GM19468 (cell line): ENCODE results near the gene GPR84.
A peak's percentile ranks its signal among the peaks of the same experiment; 100 is the strongest.

Experiments used
- ATAC-seq: cut with Tn5 transposase; IDR thresholded peaks from one replicate; pipeline ENCODE4 v1.9.1; 2021; ENCODE audit warnings: mild to moderate bottlenecking, moderate library complexity, moderate number of reproducible peaks; ENCODE audit not compliant: unreplicated experiment; ENCODE audit errors: extremely low read depth

The GPR84 gene

DNA sequence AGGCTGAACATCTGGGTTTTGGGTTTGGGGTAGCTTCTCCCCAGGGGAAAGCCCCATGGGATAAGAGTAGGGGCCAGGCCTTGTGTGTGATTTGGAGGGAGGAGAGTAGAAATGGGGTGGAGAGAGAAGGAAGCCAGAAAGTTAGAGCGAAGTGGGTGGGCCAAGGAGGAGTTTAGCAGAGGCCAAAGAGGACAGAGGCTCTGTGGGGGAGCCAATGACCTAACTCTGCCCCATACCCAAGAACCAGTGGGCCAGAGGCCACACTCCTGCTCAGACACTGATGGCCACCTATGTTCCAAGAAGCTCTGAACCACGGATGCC is 10.9 kb upstream of the GPR84 start:
- no peak for ATAC-seq

DNA sequence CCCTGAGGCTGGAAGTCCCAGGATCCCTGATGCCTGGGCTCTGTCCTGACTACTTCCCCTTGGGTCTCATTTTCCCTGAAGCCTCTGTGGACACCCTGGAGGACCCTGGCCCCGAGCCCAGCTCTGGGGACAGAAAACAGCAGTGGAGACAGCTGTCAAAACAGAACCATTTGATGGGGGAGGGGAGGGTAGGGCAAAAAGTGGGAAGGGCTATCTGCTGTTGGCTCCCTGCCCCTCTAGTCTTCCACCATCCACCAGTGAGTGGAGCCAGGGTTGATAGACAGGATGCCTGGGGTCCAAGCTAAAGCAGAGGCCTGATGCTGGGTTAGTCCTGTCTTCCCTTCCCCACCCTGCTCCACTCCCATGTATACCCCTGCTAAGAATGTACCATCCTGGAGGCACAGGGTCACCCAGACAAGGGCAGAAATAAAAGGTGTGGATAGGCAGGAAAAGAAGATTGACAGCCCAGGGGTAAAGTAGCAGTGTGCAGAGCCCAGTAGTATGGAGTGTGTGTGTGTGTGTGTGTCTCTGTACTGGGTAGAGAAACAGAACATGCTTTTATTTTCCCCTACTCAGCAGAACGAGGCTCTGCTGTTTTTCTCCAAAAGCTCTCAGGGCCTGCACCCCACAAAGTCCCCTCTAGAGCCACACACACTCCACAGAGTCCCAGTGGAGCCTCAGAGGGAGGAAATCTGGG is 10.4 kb upstream of the GPR84 start:
- ATAC-seq = no peak

DNA sequence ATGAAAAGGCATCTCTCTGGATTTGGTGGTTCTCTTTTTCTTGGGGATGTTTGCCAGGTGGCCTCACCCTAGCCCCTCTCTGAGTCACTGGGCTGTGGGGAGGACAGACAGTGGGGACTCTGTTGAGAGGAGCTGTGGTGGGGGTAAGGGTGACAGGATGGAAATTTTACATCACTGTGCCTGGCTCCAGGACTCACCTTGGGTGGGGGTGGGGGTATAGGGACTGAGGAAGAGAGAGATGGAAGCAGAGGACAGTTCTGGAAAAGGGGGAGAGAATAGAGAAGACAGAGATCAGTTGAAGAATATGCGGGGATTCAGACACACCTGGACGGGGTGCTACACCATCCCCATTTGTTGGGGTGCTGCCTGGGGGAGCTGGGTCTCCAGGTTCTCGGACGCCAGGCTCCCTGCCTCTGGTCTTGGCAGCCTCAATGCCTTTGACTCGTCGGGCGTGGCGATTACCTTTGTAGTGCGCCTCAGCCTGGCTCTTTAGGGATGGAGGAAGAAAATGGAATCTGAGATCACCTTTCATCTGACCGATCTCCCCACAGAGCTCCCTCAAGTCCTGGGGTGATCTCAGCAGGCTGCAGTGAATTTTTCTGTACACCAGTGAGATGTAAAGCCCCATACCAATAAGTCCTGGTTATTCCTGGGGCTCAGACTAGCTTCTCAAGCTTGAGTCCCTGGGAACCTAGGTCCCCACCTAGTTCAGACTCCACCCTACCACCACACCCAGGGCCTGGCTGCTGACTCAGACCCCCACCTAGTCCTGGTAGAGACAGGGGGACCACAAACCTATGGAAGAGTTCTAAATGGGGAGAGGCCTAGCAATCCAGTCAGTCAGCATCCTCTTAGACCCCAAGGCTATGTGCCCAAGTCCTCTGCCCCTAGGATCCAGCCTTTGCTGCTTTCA is 9.6 kb upstream of the GPR84 start:
- no peak for ATAC-seq

DNA sequence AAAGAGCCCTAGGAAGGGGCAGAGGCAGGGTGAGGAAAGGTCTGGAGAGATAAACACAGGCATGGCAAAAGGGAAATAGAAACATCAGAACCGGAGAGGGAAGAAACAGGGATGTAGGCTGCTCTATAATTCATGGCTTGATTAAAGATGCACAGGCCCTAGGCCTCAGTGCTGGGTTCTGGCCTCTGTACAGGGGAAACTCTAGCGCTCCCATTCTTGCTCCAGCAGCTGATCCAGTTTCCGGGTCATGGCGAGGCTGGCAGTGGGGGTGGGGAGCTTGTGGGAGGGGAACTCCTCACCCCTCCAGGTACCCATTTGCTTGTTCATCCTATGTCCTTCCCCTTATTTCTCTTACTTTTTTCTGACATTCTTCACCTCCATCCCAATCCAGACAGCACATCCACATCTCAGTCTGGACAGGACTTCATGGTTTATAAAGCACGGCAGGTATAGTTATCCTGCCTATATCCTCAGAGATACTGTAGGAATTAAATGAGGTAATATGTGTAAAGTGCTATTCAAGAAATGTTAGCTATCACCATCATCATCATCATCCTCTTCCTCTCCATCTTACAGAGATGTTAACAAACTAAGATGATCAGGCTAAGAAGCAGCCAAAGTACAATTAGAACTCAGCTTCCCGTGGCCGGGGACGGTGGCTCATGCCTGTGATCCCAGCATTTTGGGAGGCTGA is 8.0 kb upstream of the GPR84 start:
- no peak for ATAC-seq

DNA sequence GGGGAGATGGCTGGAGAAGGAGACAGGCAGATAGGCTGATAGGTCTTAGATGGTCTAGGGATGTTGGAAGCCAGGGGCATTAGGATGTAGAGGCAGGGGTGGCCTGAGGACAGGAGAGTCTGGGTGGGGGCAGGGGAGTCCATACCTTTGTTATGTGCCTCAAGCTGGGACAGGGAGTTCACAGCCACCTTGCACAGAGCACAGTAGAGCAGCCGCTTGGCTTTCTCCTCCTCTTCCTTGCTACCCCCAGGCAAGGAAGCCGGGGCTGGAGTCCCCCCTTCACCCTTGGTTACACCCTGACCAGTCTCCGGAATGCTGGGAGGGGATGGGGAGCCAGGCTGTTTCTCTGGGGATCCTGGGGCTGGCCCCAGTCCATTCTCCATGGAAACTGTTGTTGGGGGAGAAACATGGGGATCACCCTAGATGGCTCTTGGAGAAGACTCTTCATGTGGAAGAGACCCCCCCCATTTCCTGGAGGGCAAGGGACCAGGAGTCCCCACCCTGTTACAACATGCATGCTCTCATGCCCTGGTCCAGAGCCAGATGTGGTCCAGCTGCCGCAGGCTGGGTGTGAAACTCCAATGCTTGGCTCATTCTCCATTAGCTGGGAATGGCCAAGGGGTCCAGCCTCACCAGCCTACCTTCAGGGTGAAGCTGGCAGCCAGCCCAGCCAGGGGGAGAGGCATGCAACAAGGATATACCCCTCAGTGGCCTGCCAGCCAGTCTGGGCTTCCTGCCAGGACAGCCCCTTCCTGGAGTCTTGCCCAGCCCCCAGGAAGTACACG is 7.2 kb upstream of the GPR84 start:
- ATAC-seq = no peak

DNA sequence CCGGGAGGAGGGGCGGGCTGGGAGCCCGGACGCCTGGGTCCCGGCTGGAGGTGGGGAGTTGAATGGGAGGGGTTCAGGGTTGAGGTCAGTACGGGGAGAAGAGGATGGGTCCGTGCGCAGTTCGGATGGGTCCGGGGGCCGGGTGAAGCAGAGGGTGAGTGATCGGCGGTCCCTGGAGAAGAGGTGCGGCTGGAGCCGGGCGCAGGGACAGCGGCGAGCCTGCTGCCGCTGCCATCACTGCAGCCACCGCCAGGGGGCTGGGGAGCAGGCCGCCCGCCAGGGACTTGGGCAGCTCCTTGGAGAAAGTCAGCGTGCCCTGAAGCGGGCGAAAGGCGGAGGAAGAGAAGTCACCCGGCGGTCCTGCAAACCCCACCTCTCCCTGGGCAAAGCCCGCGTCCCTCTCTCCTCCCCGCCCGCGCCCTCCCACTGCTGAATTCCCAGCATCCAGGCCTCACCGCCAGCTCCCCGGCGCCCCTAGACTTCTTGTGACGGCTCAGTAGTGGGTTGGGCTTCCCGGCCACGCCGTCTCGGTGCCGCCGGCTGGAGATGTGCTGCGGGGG is 6.0 kb upstream of the GPR84 start:
- ATAC-seq = no peak

DNA sequence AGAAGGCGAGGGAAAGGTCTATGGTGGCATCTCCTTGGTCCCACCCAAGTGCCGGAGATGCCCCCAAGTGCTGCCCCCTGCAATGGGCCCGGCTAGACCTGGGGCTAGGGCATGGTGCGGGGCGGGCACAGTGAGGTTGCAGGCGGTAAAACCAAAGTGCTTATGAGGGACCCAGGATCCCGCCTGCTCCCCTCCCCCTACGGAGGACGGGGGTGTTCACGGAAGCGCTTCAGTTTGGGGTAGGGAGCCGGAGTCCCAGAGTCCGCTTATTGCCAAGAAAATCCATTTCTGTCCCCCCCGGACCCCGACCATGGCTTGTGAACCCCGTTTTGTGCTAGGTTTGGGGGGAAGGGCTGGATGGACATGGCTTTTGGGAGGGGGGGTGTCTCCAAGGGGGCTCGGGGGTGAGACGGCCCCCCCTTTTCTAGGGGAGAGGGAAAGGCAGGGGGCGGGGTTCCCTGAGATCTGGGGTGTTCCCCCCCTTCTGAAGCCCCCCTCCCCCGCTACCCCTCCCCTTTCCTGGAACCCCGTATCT is 5.4 kb upstream of the GPR84 start:
- no peak for ATAC-seq

DNA sequence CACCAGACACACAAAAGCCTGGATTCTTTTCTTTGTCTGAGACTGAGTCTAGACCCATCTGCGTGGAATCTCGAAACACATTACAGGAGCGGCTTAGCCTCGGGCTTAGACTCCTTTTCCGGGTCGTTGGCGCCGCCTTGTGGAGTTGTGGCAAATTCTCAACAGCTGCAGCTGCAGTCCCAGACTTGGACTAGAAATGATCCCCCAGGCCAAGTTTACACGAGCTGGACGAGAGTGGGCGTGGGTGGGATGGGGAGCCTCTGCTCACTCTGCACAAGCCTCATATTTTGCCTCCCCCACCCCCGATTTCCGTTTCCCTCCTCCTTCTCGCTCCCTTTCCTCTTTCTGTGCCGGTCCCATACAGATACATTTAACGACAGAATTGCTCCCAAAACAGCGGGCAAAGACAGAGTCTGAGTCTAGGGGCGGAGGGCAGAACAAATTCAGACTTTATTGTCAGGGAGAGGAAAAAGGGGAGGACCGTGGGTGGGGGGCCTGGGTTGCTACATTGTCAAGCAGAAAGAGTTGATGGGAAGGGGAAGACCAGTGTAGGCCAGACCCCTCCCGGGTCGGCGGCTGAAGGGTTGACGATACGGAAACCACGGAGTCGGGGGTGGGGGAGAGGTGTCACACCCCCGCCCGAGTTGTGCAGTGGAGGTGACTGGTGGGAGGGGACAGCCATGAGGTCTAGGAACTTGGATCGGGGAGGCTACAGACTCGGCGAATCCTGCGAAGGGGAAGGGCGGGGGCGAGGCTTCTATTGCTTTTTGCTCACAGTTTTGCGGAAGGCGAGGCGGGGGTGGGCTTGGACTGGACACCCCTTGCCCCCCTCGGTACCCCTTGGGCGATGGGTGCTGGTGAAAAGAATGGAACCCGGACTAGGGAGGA is 4.7 kb upstream of the GPR84 start:
- ATAC-seq = peak; percentile 66

DNA sequence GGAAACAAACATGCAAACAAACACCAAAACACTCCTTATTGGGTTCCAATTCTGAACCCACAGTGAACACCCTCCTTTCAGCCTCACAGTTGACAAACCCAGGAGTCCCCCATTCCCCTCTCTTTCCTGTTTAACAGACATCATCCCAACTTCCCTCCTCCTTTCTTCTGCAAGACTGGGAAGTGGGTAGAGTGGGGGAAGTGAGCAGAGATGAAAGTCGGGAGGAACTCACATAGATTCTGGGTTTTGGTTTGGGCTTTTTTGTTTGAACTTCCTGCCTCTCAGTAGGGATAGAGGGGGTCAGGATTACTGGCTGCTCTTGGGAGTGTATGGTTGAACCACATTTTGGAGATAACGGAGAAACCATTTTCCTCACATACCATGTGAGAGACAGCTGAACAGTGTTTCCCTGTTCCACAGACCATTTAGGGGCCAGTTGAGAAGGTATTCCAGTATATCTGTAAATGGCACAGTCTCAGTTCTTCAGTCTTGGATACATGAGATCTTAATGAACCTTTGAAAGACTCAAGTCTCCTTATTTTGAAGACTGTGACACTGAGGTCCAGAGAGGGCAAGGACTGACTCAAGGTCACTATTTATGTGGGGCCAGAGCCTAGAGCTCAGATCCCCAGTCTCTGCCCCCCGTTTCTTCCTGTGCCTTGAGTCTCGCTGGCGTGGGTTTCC is 3.9 kb upstream of the GPR84 start:
- ATAC-seq = no peak

DNA sequence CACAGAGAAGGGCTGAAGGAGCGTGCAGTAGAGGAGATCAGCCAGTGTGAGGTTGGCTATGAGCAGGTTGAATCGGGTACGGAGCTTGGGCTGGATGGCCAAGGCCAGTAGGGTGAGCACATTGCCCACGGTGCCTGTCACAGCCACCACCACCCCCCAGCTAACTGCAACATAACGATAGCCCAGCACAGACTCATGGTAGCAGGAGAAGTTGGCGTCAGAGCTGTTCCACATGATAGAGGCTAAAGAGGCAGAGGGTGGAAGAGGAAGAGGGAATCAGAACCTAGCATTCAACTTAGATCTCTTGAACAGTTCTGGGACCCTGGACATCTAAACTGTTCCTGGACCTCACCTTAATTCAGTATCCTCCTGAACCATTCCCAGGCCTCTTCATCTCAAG is 668 bp downstream of the GPR84 start:
- no peak for ATAC-seq

DNA sequence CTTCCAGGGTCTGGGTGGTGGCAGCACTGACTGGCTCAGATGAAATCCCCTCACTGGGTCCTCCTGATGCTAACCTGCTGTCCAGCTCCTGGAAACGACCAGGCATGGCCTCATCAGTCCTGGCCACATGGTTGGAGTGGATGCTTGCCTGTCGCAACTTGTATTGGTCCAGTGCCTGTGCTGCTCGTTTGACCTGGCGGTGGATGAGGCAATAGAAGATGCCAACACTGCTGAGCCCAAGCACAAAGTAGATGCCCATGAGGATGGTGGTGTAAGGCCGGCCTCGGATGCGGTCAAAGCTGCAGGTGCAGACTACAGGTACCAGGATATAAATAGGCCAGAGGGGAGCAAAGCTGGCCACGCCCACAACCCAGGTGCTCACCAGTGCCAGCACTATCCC is 1.2 kb downstream of the GPR84 start:
- ATAC-seq = no peak

DNA sequence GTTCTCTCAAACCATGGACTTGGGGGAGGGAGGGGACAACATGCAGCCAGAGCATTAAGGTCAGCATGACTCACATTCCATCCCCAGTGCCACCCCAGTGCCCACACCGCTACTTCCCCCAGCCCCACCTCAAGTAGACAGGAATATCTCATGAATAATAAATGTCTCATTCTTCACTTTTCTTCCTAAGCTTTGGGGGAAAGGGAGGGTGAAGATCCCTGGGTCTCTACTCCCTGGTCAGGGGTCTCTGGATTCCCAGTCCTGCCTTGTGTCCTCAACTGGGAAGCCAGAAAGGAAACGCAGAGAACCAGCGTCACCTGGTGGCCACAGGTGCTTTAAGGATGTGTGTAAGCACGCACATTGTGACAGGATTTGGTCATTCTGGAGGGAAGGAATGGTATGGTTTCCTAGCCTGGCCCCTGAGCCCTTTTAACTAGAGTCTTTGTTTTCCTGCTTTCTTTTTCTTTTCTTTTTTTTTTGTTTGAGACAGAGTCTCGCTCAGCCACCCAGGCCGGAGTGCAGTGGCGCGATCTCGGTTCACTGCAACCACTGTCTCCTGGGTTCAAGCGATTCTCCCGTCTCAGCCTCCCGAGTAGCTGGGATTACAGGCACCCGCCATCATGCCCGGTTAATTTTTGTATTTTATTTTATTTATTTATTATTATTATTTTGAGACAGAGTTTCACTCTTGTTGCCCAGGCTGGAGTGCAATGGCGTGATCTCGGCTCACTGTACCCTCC is 3.4 kb downstream of the GPR84 start:
- ATAC-seq = no peak

DNA sequence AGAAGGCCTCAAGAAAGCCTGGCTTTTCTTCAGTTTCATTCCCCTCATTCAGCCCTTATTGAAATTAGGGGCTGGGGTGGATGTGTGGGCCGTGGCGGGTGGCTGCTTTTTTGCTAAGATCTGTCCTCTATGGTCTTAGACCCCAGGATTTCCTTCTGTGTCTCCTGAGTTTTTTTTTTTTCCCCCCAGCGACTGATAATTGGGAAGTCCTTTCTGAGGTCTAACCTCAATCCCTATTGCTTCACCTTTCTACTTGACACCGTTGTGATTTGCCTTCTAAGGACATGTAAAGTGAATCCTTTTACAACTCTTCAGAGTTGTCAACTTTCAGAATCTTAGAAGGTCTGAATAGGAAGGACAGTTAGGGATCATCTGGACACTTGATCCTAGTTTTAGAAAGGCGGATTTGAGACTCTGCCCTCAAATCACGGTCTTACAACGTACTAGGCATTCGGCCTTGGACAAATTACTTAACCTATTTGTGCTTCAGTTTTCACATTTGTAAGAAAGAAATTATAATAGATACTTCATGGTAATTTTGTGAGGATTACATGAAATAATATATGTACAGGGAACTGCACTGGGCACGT is 4.4 kb downstream of the GPR84 start:
- ATAC-seq = no peak

DNA sequence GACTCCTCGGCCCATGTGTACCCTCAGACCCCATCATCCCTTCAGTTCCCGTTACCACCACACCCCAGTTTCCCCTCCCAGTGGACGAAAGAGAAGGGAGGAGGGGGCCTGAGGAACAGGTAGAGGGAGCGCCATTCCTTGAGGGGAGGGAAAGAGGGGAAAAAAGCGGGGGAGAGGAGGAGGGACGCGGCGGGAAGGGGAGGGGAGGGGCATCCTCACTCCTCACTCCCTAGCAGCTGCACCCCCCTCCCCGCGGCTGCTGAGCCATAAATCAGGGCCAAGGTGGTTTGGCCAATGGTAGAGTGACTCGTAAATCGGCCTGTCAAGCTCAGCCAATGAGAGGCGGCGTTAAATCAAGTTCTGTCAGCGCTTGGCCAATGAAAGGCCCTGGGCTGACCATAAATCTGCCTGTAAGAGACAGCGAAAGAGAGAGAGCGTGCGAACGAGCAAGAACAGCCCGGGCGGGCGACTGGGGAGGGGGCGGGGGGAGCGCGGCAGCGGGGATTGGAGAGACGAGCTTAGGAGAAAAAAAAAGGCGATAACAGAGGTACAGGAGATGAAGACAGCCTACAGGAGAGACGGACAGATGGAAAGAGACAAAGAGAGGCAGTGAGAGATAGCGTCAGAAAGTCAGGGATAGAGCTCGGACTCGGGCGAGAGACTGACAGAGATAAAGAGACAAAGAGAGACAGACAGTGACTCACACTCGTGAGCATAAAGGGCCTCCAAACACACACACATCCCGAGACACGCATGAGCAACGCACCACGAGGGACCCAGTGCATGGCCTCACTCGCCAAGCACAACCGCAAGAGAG is 5.1 kb downstream of the GPR84 start:
- peak; percentile 99 for ATAC-seq

DNA sequence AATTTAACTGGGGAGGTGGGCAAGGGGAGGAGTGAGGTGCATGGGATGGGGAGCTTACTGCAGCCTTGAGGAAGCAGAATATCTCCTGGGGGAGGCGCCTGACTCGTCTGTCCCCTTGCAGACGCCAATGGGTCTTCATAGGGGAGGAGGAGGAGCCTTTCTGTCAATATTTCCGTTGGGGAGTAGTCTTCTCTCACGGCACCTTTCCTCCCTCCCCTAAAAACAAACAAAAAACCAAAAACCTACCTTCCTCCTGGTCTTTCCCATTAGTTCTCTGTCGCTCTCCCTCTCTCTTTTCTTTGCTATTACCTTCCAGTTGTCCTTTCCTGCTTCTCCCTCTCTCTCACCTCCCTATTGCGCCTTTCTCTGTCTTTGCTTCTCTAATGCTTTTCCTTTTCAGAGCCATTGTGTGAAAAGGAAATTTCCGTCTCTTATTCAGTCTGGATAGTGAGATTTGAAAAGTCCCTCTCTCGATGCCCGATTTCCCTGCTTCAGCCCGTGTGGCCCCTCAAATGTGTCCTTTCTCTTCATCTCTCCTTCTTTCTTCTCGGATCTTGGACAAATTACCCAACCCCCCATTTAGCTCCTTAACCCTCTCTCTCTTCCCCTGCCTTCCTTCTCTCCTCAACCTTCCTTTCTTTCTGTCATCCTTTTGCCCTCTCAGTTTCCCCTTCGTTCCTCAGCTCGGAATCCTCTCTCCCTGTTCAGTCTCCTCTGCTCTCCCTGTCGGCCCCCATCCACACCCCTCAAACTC is 5.9 kb downstream of the GPR84 start:
- no peak for ATAC-seq
